ENCODE results near the gene KLF13.

Gene KLF13

DNA sequence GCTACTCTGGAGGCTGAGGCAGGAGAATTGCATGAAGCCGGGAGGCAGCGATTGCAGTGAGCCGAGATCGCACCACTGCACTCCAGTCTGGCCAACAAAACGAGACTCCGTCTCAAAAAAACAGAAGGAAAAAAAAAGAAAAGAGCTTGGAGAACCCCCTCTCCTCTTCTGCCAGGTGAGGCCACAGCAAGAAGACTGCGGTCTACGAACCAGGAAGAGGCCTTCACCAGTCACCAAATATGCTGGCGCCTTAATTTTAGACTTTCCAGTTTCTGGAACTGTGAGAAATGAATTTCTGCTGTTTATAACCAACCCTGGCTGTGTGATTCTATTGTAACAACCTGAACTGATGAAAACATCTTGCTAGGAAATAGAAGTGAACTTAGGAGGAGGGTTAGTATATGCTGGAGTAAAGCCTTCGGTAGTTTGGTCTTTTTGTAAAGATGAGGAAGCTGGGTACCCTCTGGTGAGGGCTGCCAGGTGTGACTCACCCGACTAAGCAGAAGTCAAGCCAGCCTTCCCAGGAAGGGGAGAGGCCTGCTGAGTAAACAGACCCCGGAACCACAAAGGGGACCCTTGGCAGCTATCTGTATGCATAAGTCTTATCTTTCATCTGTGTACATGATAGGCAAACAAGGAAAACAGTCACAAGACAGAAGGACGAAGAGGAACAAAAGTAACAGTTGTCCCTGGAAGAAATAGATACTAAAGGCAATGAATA lies 78.7 kb downstream of the KLF13 start:
- DNase-seq, result no peak

DNA sequence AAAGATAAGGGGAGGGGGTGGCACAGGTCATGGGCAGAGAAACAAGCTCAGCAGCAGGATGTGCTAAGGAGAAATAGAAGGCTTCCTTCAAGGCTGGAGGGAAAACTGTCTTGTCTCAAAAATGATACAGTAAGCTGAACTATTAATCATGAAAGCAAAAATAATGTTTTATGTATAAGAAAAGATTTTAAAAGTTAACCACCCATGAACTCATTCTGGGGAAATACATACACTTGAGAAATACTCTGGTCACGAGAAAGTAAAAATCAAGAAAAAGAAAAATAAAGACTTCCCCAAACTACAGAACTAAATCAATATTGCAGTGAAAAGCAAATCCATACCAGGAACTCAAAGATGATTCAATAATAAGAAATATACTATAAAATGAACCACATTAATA lies 80.7 kb downstream of the KLF13 start:
- no peak for DNase-seq

DNA sequence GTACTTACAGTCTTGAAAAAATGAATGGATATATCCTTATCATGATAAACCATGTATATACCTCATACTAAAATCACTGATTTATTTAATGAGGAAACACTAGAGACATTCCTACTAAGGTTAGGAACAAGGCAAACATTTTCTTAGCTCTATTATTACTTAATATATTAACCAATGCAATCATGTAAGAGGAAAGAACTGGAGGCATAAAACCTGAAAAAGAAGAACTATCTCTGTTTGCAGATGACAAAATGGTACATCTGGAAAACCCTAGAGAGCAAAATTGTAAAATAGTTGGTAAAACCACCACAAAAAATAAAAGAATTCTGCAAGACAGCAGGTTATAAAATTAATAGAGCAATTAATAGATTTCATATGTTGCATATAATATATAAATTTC lies 81.2 kb downstream of the KLF13 start:
- DNase-seq, result no peak

DNA sequence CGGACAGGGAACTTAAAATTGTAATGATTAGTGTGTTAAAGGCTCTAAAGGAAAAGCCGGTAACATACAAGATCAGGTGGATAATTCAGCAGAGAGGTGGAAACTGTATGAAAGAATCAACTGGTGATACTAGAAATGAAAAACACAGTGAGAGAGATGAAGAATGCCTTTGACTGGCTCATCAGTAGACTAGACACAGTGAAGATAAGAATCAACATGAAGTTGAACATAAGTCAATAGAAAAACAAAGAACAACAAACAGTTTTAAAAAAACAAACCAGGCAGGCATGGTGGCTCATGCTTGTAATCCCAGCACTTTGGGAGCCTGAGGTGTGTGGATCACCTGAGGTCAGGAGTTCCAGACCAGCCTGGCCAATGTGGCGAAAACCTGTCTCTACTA lies 82.1 kb downstream of the KLF13 start:
- DNase-seq, result no peak

DNA sequence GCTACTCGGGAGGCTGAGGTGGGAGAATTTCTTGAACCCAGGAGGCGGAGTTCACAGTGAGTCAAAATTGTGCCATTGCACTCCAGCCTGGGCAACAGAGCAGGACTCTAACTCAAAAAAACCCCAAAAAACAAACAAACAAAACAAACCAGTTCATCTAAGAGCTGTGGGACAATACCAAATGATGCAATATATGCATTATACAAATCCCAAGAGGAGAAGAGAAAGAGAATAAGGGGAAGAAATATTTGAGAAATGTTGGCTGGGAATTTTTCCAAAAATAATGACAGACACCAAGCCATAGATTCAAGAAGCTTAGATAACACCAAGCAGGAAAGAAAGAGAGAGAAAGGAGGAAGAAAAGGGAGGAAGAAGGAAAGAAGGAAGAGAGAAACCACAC lies 82.5 kb downstream of the KLF13 start:
- DNase-seq, result no peak

DNA sequence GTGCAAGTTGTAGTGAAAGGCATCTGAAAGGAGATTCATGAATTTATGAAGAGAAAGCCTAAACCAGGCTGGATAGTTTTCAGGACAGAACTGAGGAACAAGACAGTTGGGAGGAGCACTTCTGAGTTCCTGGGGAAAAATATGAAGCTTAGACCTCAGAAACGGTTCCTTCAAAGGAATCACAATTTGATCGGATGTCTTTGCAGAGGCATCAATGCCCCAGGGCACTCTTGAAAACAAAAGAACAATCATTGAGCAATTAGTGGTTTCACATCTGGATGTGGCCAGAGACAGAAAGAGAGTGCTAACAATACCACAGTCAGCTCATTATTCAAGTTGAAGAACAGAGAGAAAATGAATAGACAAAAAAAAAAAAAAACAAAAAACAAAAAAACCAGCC lies 86.2 kb downstream of the KLF13 start:
- no peak for DNase-seq

DNA sequence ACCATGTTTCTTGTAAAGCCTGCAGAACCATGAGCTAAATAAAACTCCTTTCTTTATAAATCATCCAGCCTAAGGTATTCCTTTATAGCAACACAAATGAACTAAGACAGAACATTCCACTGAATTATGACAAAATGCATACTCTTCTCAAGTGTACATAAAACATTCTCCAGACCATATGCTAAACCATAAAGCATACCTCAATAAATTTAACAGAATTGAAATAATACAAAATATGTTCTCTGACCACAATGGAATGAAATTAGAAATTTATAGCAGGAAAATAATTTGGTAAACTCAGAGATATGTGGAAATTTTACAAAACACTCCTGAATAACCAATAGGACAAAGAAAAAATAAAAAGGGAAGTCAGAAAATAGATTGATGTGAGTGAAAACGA lies 88.6 kb downstream of the KLF13 start:
- no peak for DNase-seq

DNA sequence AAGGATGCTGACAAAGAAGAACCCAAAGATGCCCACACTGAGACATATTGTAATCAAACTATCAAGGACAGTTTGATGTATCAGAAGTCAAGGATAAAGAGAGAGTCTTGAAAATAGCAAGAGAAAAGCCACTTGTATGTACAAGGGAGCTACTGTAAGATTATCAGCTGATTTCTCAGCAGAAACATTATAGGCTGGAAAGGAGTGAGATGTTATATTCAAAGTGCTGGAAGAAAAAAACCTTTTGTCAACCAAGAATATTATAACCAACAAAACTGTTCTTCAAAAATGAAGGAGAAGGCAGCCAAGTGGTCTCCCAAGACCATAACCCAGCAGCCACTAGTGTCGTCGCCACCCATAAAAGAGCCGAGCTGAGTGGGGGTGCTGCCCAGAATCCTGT lies 93.2 kb downstream of the KLF13 start:
- DNase-seq, result no peak

DNA sequence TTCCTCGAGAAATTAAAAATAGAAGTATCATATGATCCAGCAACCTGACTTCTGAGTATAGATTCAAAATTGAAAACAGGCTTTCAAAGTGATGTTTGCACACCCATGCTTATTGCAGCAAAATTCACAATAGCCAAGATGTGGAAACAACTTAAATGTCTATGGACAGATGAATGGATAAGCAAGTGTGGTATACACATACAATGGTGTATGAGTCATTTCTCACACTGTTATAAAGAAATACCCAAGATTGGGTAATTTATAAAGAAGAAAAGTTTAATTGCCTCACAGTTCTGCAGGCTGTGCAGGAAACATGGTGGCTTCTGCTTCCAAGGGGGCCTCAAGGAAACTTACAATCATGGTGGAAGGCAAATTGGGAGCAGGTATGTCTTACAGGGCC lies 100.8 kb downstream of the KLF13 start:
- no peak for DNase-seq
